ENCODE measurements around the gene USP20. TPM values are rescaled to one million over a fixed set of nuclear protein-coding genes. Genes with fewer than 3 reads are reported as not detected.

Gene USP20
- total RNA-seq, 2 donors from 2014 or later, result 14.5 to 23.4 TPM

GRCh38 chr9:129898185-129898584 lies 62.9 kb downstream of the USP20 start:
- ATAC-seq (no peak), DNase-seq (no peak)
- Histone ChIP-seq H3K36me3 (replicated peaks in 1 of 2; ENCODE audit: insufficient read depth in 1 of 2, low read depth in 2 of 2) (no peaks in the 10 kb centered on the region), H3K9me3 (no peaks in the 10 kb centered on the region), H3K27ac (no peak overlapping the region), H3K4me1 (no peaks in the 10 kb centered on the region), H3K4me3 (no peak overlapping the region), H3K27me3 (no peaks in the 10 kb centered on the region)
- no peak for TF ChIP-seq POLR2A (IDR thresholded peaks at IDR 0.05)
- TF ChIP-seq CTCF (IDR thresholded peaks at IDR 0.05), result no peak
- 84 to 89% methylated on average over 8 of the region's 8 CpGs for WGBS, 2 donors
- intact Hi-C loops (cut with DNase I), result no loop called here

GRCh38 chr9:129899620-129900019 lies 64.4 kb downstream of the USP20 start:
- ATAC-seq (no peak), DNase-seq (no peak)
- WGBS, 2 donors, result 88% methylated on average over 2 of the region's 2 CpGs
- TF ChIP-seq CTCF (IDR thresholded peaks at IDR 0.05), result no peak
- TF ChIP-seq POLR2A (IDR thresholded peaks at IDR 0.05), result no peak
- Histone ChIP-seq H3K27me3 (no peaks in the 10 kb centered on the region), H3K9me3 (no peaks in the 10 kb centered on the region), H3K27ac (no peak overlapping the region), H3K4me3 (no peak overlapping the region), H3K36me3 (replicated peaks in 1 of 2; ENCODE audit: insufficient read depth in 1 of 2, low read depth in 2 of 2) (no peaks in the 10 kb centered on the region), H3K4me1 (no peaks in the 10 kb centered on the region)
- intact Hi-C loops (cut with DNase I), result no loop called here

- DNase-seq (no peak), ATAC-seq (no peak)
- intact Hi-C loops (cut with DNase I), result no loop called here
- TF ChIP-seq CTCF (IDR thresholded peaks at IDR 0.05) (no peak), POLR2A (IDR thresholded peaks at IDR 0.05) (no peak)
- H3K4me3 ChIP-seq, result no peak overlapping the region
- H3K9me3 ChIP-seq, result no peaks in the 10 kb centered on the region
- no peaks in the 10 kb centered on the region for H3K36me3 ChIP-seq (replicated peaks in 1 of 2; ENCODE audit: insufficient read depth in 1 of 2, low read depth in 2 of 2)
- no peaks in the 10 kb centered on the region for H3K27me3 ChIP-seq
- no peak overlapping the region for H3K27ac ChIP-seq
- H3K4me1 ChIP-seq, result no peaks in the 10 kb centered on the region
- 78 to 80% methylated on average over 8 to 13 of the region's 20 CpGs for WGBS, 2 donors
Measured at GRCh38 chr9:129900263-129901027, 65.2 kb downstream of the USP20 start.

GRCh38 chr9:129901993-129902739 lies 66.9 kb downstream of the USP20 start:
- intact Hi-C loops (cut with DNase I), result no loop called here
- no peaks in the 10 kb centered on the region for H3K27me3 ChIP-seq
- 84 to 89% methylated on average over 9 of the region's 9 CpGs for WGBS, 2 donors
- TF ChIP-seq CTCF (IDR thresholded peaks at IDR 0.05) (no peak), POLR2A (IDR thresholded peaks at IDR 0.05) (no peak)
- ATAC-seq (no peak), DNase-seq (no peak)
- no peaks in the 10 kb centered on the region for H3K9me3 ChIP-seq
- no peak overlapping the region for H3K27ac ChIP-seq
- H3K4me3 ChIP-seq, result no peak overlapping the region
- H3K36me3 ChIP-seq (replicated peaks in 1 of 2; ENCODE audit: insufficient read depth in 1 of 2, low read depth in 2 of 2), result no peaks in the 10 kb centered on the region
- no peaks in the 10 kb centered on the region for H3K4me1 ChIP-seq
